Karpas-422 (cell line): Measurements from ENCODE around the gene TRMT5. TPM values are rescaled to one million over a fixed set of nuclear protein-coding genes. Genes with fewer than 3 reads are reported as not detected.

Source experiments
- DNase-seq: peaks from one replicate; pipeline ENCODE4 v3.0.0-alpha.2; 2015
- H2AFZ ChIP-seq: fragments of 200-600 bp; sonication (generic); 2 replicates; pipeline ENCODE4 v1.6.1; 2014; ENCODE audit warnings: antibody characterized with exemption, low read length, mixed read lengths
- H3K27ac ChIP-seq: fragments of 200-600 bp; sonication (generic); 2 replicates; pipeline ENCODE4 v1.5.1; 2014; ENCODE audit warnings: mild to moderate bottlenecking, low read length, moderate library complexity
- H3K27me3 ChIP-seq: fragments of 200-600 bp; sonication (generic); 2 replicates; pipeline ENCODE4 v1.6.1; 2014; ENCODE audit warnings: low read length, mixed read lengths
- H3K36me3 ChIP-seq: fragments of 200-600 bp; sonication (generic); 2 replicates; pipeline ENCODE4 v1.6.1; 2014; ENCODE audit warnings: low read length, mixed read lengths; ENCODE audit not compliant: insufficient read depth
- H3K4me1 ChIP-seq: fragments of 200-600 bp; sonication (generic); 2 replicates; pipeline ENCODE4 v1.6.1; 2014; ENCODE audit warnings: mild to moderate bottlenecking, low read length, mixed read lengths
- H3K4me2 ChIP-seq: fragments of 200-600 bp; sonication (generic); 2 replicates; pipeline ENCODE4 v1.6.1; 2014; ENCODE audit warnings: low read length, low read depth, mild to moderate bottlenecking; ENCODE audit not compliant: poor library complexity, severe bottlenecking
- H3K4me3 ChIP-seq: fragments of 200-600 bp; sonication (generic); 2 replicates; pipeline ENCODE4 v1.5.1; 2014; ENCODE audit warnings: mild to moderate bottlenecking, antibody characterized with exemption, low read length, mixed read lengths
- H3K79me2 ChIP-seq: fragments of 200-600 bp; sonication (generic); 2 replicates; pipeline ENCODE4 v1.6.1; 2014; ENCODE audit warnings: mild to moderate bottlenecking, low read length, mixed read lengths
- H3K9ac ChIP-seq: fragments of 200-600 bp; sonication (generic); 2 replicates; pipeline ENCODE4 v1.6.0; 2014; ENCODE audit warnings: low read length
- H3K9me2 ChIP-seq: fragments of 200-600 bp; sonication (generic), shearing (Covaris generic); replicated peaks from 2 replicates; pipeline ENCODE4 v1.6.0; 2014; ENCODE audit warnings: mild to moderate bottlenecking, low read length, moderate library complexity; ENCODE audit not compliant: insufficient read depth
- H3K9me3 ChIP-seq: fragments of 300-700, 200-600 bp; sonication (generic); 2 replicates; pipeline ENCODE4 v1.6.1; 2014; ENCODE audit warnings: low read length, mixed read lengths
- H4K20me1 ChIP-seq: fragments of 200-600 bp; sonication (generic); 2 replicates; pipeline ENCODE4 v1.6.1; 2014; ENCODE audit warnings: mild to moderate bottlenecking, antibody characterized with exemption, low read length, low read depth; ENCODE audit not compliant: insufficient read depth
- total RNA-seq: library from RNA; depleted of rRNA; stranded (reverse); fragments of >200 nt; shearing (Covaris generic); gene quantifications from 2 replicates; pipeline ENCODE4 v1.2.3, GENCODE V29; 2014; ENCODE audit warnings: low replicate concordance

The TRMT5 gene
- total RNA-seq, 1 experiment from 2014 or later: 30.5 TPM

DNA sequence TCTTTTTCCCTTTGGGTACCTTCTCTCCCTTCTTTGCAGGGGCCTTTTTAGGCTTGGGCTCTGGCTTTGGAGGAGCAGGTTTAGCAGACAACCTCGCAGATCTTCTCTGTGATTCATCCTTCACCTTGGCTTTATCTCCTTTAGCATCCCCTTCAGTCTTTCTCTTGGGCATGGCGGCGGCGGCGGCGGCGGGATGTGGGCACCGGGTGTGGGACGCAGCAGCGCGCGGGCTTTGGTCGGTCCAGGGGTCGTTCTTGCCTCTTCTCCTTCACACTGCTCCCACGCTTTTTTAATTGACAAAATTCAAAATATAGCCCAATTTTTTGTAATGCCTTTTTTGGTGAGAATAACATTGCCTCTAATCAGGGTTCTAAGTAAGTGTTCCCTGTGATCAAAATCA, 8.6 kb downstream of the TRMT5 start:
- H3K79me2 ChIP-seq: peaks cover 40% of the 10 kb centered on the region
- H3K4me3 ChIP-seq: no peak overlapping the region
- no peaks in the 10 kb centered on the region for H3K9me2 ChIP-seq
- no peak overlapping the region for H3K4me2 ChIP-seq
- no peak overlapping the region for H2AFZ ChIP-seq
- no peaks in the 10 kb centered on the region for H3K9me3 ChIP-seq
- H4K20me1 ChIP-seq: no peaks in the 10 kb centered on the region
- peaks cover 62% of the 10 kb centered on the region for H3K4me1 ChIP-seq
- DNase-seq: no peak
- peaks cover 40% of the 10 kb centered on the region for H3K36me3 ChIP-seq
- no peak overlapping the region for H3K9ac ChIP-seq
- H3K27ac ChIP-seq: no peak overlapping the region
- no peaks in the 10 kb centered on the region for H3K27me3 ChIP-seq

- no peak overlapping the region for H3K4me3 ChIP-seq
- peaks cover 30% of the 10 kb centered on the region for H3K36me3 ChIP-seq
- H3K9ac ChIP-seq: no peak overlapping the region
- peaks cover 57% of the 10 kb centered on the region for H3K4me1 ChIP-seq
- H3K27me3 ChIP-seq: no peaks in the 10 kb centered on the region
- no peak overlapping the region for H3K4me2 ChIP-seq
- H3K79me2 ChIP-seq: peaks cover 34% of the 10 kb centered on the region
- H3K27ac ChIP-seq: peak overlapping the region; percentile 68
- no peaks in the 10 kb centered on the region for H4K20me1 ChIP-seq
- no peaks in the 10 kb centered on the region for H3K9me3 ChIP-seq
- H2AFZ ChIP-seq: no peak overlapping the region
- DNase-seq: no peak
- no peaks in the 10 kb centered on the region for H3K9me2 ChIP-seq
Measured at GRCh38 chr14:60971271-60971670, 9.6 kb downstream of the TRMT5 start.

DNA sequence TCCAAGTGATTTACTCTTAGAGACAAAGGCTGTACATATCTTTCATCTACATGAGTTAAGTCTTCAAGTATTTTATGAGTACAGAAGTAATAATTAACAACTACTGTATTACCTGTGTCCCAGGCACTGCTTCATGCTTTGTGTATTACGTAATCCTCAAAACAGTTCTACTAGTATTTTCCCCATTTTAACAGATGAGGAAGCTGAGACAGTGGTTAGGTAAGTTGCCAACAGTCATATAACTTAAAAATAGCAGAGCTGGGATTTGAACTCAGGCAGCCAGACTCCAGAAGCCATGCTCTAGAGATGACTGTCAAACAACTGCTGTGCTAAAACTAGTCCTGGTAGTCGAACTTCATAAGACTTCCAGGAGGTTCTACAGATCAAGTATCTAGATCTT, 10.7 kb downstream of the TRMT5 start:
- no peak overlapping the region for H2AFZ ChIP-seq
- no peak overlapping the region for H3K4me2 ChIP-seq
- no peaks in the 10 kb centered on the region for H3K9me2 ChIP-seq
- peaks cover 19% of the 10 kb centered on the region; the same call in 1 of the 2 replicates for H3K36me3 ChIP-seq
- no peak overlapping the region for H3K9ac ChIP-seq
- no peaks in the 10 kb centered on the region for H3K27me3 ChIP-seq
- H3K4me3 ChIP-seq: no peak overlapping the region
- H3K79me2 ChIP-seq: peaks cover 33% of the 10 kb centered on the region
- peak overlapping the region; percentile 68 for H3K27ac ChIP-seq
- no peak for DNase-seq
- H3K4me1 ChIP-seq: peaks cover 49% of the 10 kb centered on the region
- no peaks in the 10 kb centered on the region for H4K20me1 ChIP-seq
- H3K9me3 ChIP-seq: no peaks in the 10 kb centered on the region

- no peak overlapping the region for H3K9ac ChIP-seq
- peaks cover 39% of the 10 kb centered on the region for H3K79me2 ChIP-seq
- no peak overlapping the region for H3K4me2 ChIP-seq
- peaks cover 62% of the 10 kb centered on the region for H3K4me1 ChIP-seq
- H3K27ac ChIP-seq: peak overlapping the region; percentile 68
- H4K20me1 ChIP-seq: no peaks in the 10 kb centered on the region
- peaks cover 7% of the 10 kb centered on the region; the same call in 1 of the 2 replicates for H3K36me3 ChIP-seq
- H3K9me2 ChIP-seq: no peaks in the 10 kb centered on the region
- H2AFZ ChIP-seq: no peak overlapping the region
- no peak overlapping the region for H3K4me3 ChIP-seq
- no peaks in the 10 kb centered on the region for H3K27me3 ChIP-seq
- no peaks in the 10 kb centered on the region for H3K9me3 ChIP-seq
- DNase-seq: no peak
Measured at GRCh38 chr14:60968671-60969070, 12.2 kb downstream of the TRMT5 start.

GRCh38 chr14:60968099-60968498, 12.8 kb downstream of the TRMT5 start:
- Histone ChIP-seq H2AFZ (no peak overlapping the region), H3K27me3 (no peaks in the 10 kb centered on the region), H4K20me1 (no peaks in the 10 kb centered on the region)

GRCh38 chr14:60965402-60965801, 15.5 kb downstream of the TRMT5 start:
- Histone ChIP-seq H3K4me2 (no peak overlapping the region), H3K9me3 (no peaks in the 10 kb centered on the region), H3K9ac (no peak overlapping the region), H3K36me3 (0 out of 2 replicates have a peak, but pooled peaks cover 3% of the 10 kb centered on the region), H3K27ac (peak overlapping the region; percentile 26), H3K79me2 (peaks cover 64% of the 10 kb centered on the region), H3K4me3 (no peak overlapping the region), H2AFZ (no peak overlapping the region), H3K4me1 (peaks cover 75% of the 10 kb centered on the region), H3K27me3 (no peaks in the 10 kb centered on the region), H3K9me2 (no peaks in the 10 kb centered on the region), H4K20me1 (no peaks in the 10 kb centered on the region)
- DNase-seq: no peak

More at GRCh38 chr14:60968099-60968498, 12.8 kb downstream of the TRMT5 start:
- H3K27ac ChIP-seq: peak overlapping the region; percentile 68
- H3K36me3 ChIP-seq: 0 out of 2 replicates have a peak, but pooled peaks cover 3% of the 10 kb centered on the region
- H3K79me2 ChIP-seq: peaks cover 40% of the 10 kb centered on the region
- H3K9me3 ChIP-seq: no peaks in the 10 kb centered on the region
- H3K9me2 ChIP-seq: no peaks in the 10 kb centered on the region
- H3K4me1 ChIP-seq: peaks cover 68% of the 10 kb centered on the region
- no peak for DNase-seq
- no peak overlapping the region for H3K9ac ChIP-seq
- no peak overlapping the region for H3K4me3 ChIP-seq
- H3K4me2 ChIP-seq: peak overlapping the region; percentile 10

GRCh38 chr14:60964904-60965303, 16.0 kb downstream of the TRMT5 start:
- no peaks in the 10 kb centered on the region for H3K9me3 ChIP-seq
- 0 out of 2 replicates have a peak, but pooled peaks cover 3% of the 10 kb centered on the region for H3K36me3 ChIP-seq
- H3K9ac ChIP-seq: no peak overlapping the region
- peaks cover 69% of the 10 kb centered on the region for H3K79me2 ChIP-seq
- DNase-seq: no peak
- no peak overlapping the region for H2AFZ ChIP-seq
- peaks cover 70% of the 10 kb centered on the region for H3K4me1 ChIP-seq
- H3K27me3 ChIP-seq: no peaks in the 10 kb centered on the region
- peak overlapping the region; percentile 26 for H3K27ac ChIP-seq
- no peaks in the 10 kb centered on the region for H3K9me2 ChIP-seq
- H3K4me2 ChIP-seq: no peak overlapping the region
- H4K20me1 ChIP-seq: no peaks in the 10 kb centered on the region
- H3K4me3 ChIP-seq: no peak overlapping the region

GRCh38 chr14:60963761-60964160, 17.1 kb downstream of the TRMT5 start:
- Histone ChIP-seq H3K9me2 (no peaks in the 10 kb centered on the region), H4K20me1 (no peaks in the 10 kb centered on the region), H3K36me3 (0 out of 2 replicates have a peak, but pooled peaks cover 2% of the 10 kb centered on the region), H3K4me2 (no peak overlapping the region), H2AFZ (no peak overlapping the region), H3K27ac (peak overlapping the region; percentile 26), H3K27me3 (no peaks in the 10 kb centered on the region), H3K9me3 (no peaks in the 10 kb centered on the region), H3K9ac (no peak overlapping the region), H3K79me2 (peaks cover 81% of the 10 kb centered on the region), H3K4me1 (peaks cover 61% of the 10 kb centered on the region), H3K4me3 (no peak overlapping the region)
- DNase-seq: no peak
